GM19023 (cell line): ENCODE results near the gene IGSF9.
"Not testable (repeated sequence)": the region's sequence is repeated elsewhere in the genome, so short reads cannot be mapped to it uniquely, and the experiment has no call there.

ENCODE experiments used
- ATAC-seq: cut with Tn5 transposase; IDR thresholded peaks from one replicate; pipeline ENCODE4 v1.9.1; 2021; ENCODE audit warnings: mild to moderate bottlenecking, moderate library complexity; ENCODE audit not compliant: unreplicated experiment

The IGSF9 gene

GRCh38 chr1:159921251-159921650 is 24.2 kb downstream of the IGSF9 start:
- ATAC-seq: peak; percentile 13

- no peak for ATAC-seq
Measured at GRCh38 chr1:159920651-159921050, 24.8 kb downstream of the IGSF9 start.

GRCh38 chr1:159920202-159920601 is 25.2 kb downstream of the IGSF9 start:
- ATAC-seq: no peak

- no peak for ATAC-seq
Measured at GRCh38 chr1:159919236-159919865, 26.1 kb downstream of the IGSF9 start.

GRCh38 chr1:159918352-159919200 is 26.8 kb downstream of the IGSF9 start:
- ATAC-seq: no peak

GRCh38 chr1:159917533-159918351 is 27.7 kb downstream of the IGSF9 start:
- ATAC-seq: no peak

- no peak for ATAC-seq
Measured at GRCh38 chr1:159916242-159917051, 29.0 kb downstream of the IGSF9 start.

GRCh38 chr1:159915571-159916241 is 29.7 kb downstream of the IGSF9 start:
- no peak for ATAC-seq

- ATAC-seq: no peak
Measured at GRCh38 chr1:159914252-159915018, 31.0 kb downstream of the IGSF9 start.

GRCh38 chr1:159913451-159914192 is 31.8 kb downstream of the IGSF9 start:
- no peak for ATAC-seq

GRCh38 chr1:159911326-159912070 is 33.9 kb downstream of the IGSF9 start:
- no peak for ATAC-seq

- no peak for ATAC-seq
Measured at GRCh38 chr1:159908031-159908940, 37.1 kb downstream of the IGSF9 start.

GRCh38 chr1:159906960-159907359 is 38.5 kb downstream of the IGSF9 start:
- ATAC-seq: no peak

GRCh38 chr1:159904036-159904435 is 41.4 kb downstream of the IGSF9 start:
- not testable (repeated sequence) for ATAC-seq

GRCh38 chr1:159902541-159902940 is 42.9 kb downstream of the IGSF9 start:
- no peak for ATAC-seq

GRCh38 chr1:159900755-159901360 is 44.6 kb downstream of the IGSF9 start:
- no peak for ATAC-seq
